Karpas-422 (cell line): ENCODE measurements around the gene HRH1. TPM values are rescaled to one million over a fixed set of nuclear protein-coding genes. Genes with fewer than 3 reads are reported as not detected.

ENCODE experiments used
- DNase-seq: peaks from one replicate; pipeline ENCODE4 v3.0.0-alpha.2; 2015
- H2AFZ ChIP-seq: fragments of 200-600 bp; sonication (generic); 2 replicates; pipeline ENCODE4 v1.6.1; 2014; ENCODE audit warnings: antibody characterized with exemption, low read length, mixed read lengths
- H3K27ac ChIP-seq: fragments of 200-600 bp; sonication (generic); 2 replicates; pipeline ENCODE4 v1.5.1; 2014; ENCODE audit warnings: mild to moderate bottlenecking, low read length, moderate library complexity
- H3K27me3 ChIP-seq: fragments of 200-600 bp; sonication (generic); 2 replicates; pipeline ENCODE4 v1.6.1; 2014; ENCODE audit warnings: low read length, mixed read lengths
- H3K36me3 ChIP-seq: fragments of 200-600 bp; sonication (generic); 2 replicates; pipeline ENCODE4 v1.6.1; 2014; ENCODE audit warnings: low read length, mixed read lengths; ENCODE audit not compliant: insufficient read depth
- H3K4me1 ChIP-seq: fragments of 200-600 bp; sonication (generic); 2 replicates; pipeline ENCODE4 v1.6.1; 2014; ENCODE audit warnings: mild to moderate bottlenecking, low read length, mixed read lengths
- H3K4me2 ChIP-seq: fragments of 200-600 bp; sonication (generic); 2 replicates; pipeline ENCODE4 v1.6.1; 2014; ENCODE audit warnings: low read length, low read depth, mild to moderate bottlenecking; ENCODE audit not compliant: poor library complexity, severe bottlenecking
- H3K4me3 ChIP-seq: fragments of 200-600 bp; sonication (generic); 2 replicates; pipeline ENCODE4 v1.5.1; 2014; ENCODE audit warnings: mild to moderate bottlenecking, antibody characterized with exemption, low read length, mixed read lengths
- H3K79me2 ChIP-seq: fragments of 200-600 bp; sonication (generic); 2 replicates; pipeline ENCODE4 v1.6.1; 2014; ENCODE audit warnings: mild to moderate bottlenecking, low read length, mixed read lengths
- H3K9ac ChIP-seq: fragments of 200-600 bp; sonication (generic); 2 replicates; pipeline ENCODE4 v1.6.0; 2014; ENCODE audit warnings: low read length
- H3K9me2 ChIP-seq: fragments of 200-600 bp; sonication (generic), shearing (Covaris generic); replicated peaks from 2 replicates; pipeline ENCODE4 v1.6.0; 2014; ENCODE audit warnings: mild to moderate bottlenecking, low read length, moderate library complexity; ENCODE audit not compliant: insufficient read depth
- H3K9me3 ChIP-seq: fragments of 300-700, 200-600 bp; sonication (generic); 2 replicates; pipeline ENCODE4 v1.6.1; 2014; ENCODE audit warnings: low read length, mixed read lengths
- H4K20me1 ChIP-seq: fragments of 200-600 bp; sonication (generic); 2 replicates; pipeline ENCODE4 v1.6.1; 2014; ENCODE audit warnings: mild to moderate bottlenecking, antibody characterized with exemption, low read length, low read depth; ENCODE audit not compliant: insufficient read depth
- total RNA-seq: library from RNA; depleted of rRNA; stranded (reverse); fragments of >200 nt; shearing (Covaris generic); gene quantifications from 2 replicates; pipeline ENCODE4 v1.2.3, GENCODE V29; 2014; ENCODE audit warnings: low replicate concordance

Gene HRH1
- total RNA-seq, 1 experiment from 2014 or later = 9.6 TPM

GRCh38 chr3:11290743-11291680 is 136.7 kb downstream of the HRH1 start:
- H3K79me2 ChIP-seq = peaks cover 69% of the 10 kb centered on the region

GRCh38 chr3:11291808-11292207 is 137.5 kb downstream of the HRH1 start:
- H3K27ac ChIP-seq = no peak overlapping the region
- H3K9me2 ChIP-seq = no peaks in the 10 kb centered on the region
- no peak overlapping the region for H3K9ac ChIP-seq
- DNase-seq = no peak
- H3K9me3 ChIP-seq = no peaks in the 10 kb centered on the region
- peaks cover 43% of the 10 kb centered on the region for H3K4me1 ChIP-seq
- no peaks in the 10 kb centered on the region for H4K20me1 ChIP-seq
- no peak overlapping the region for H3K4me3 ChIP-seq
- no peaks in the 10 kb centered on the region for H3K27me3 ChIP-seq
- peaks cover 73% of the 10 kb centered on the region for H3K79me2 ChIP-seq
- no peaks in the 10 kb centered on the region for H3K36me3 ChIP-seq
- no peak overlapping the region for H2AFZ ChIP-seq
- H3K4me2 ChIP-seq = no peak overlapping the region

More at GRCh38 chr3:11290743-11291680, 136.7 kb downstream of the HRH1 start:
- Histone ChIP-seq H3K27ac (no peak overlapping the region), H4K20me1 (no peaks in the 10 kb centered on the region), H2AFZ (no peak overlapping the region), H3K36me3 (no peaks in the 10 kb centered on the region), H3K9me2 (no peaks in the 10 kb centered on the region), H3K27me3 (no peaks in the 10 kb centered on the region), H3K9me3 (no peaks in the 10 kb centered on the region), H3K4me2 (no peak overlapping the region), H3K4me1 (peaks cover 43% of the 10 kb centered on the region), H3K9ac (no peak overlapping the region), H3K4me3 (no peak overlapping the region)
- DNase-seq = no peak

- DNase-seq = no peak
- no peak overlapping the region for H3K27ac ChIP-seq
- H2AFZ ChIP-seq = no peak overlapping the region
- no peaks in the 10 kb centered on the region for H3K4me1 ChIP-seq
- H3K9ac ChIP-seq = no peak overlapping the region
- H3K4me2 ChIP-seq = no peak overlapping the region
- no peaks in the 10 kb centered on the region for H3K9me3 ChIP-seq
- peaks cover 7% of the 10 kb centered on the region; the same call in 1 of the 2 replicates for H3K36me3 ChIP-seq
- no peak overlapping the region for H3K4me3 ChIP-seq
- peaks cover 34% of the 10 kb centered on the region for H3K79me2 ChIP-seq
- H3K27me3 ChIP-seq = no peaks in the 10 kb centered on the region
- no peaks in the 10 kb centered on the region for H3K9me2 ChIP-seq
- no peaks in the 10 kb centered on the region for H4K20me1 ChIP-seq
Observed at GRCh38 chr3:11297126-11297525, 142.8 kb downstream of the HRH1 start.

GRCh38 chr3:11300970-11301369 is 146.7 kb downstream of the HRH1 start:
- DNase-seq = no peak
- H3K9ac ChIP-seq = no peak overlapping the region
- peaks cover 13% of the 10 kb centered on the region for H3K36me3 ChIP-seq
- H3K27ac ChIP-seq = no peak overlapping the region
- no peak overlapping the region for H2AFZ ChIP-seq
- peaks cover 7% of the 10 kb centered on the region for H3K4me1 ChIP-seq
- H3K9me2 ChIP-seq = no peaks in the 10 kb centered on the region
- no peaks in the 10 kb centered on the region for H3K9me3 ChIP-seq
- H3K27me3 ChIP-seq = no peaks in the 10 kb centered on the region
- no peak overlapping the region for H3K4me3 ChIP-seq
- no peaks in the 10 kb centered on the region for H4K20me1 ChIP-seq
- H3K4me2 ChIP-seq = no peak overlapping the region
- H3K79me2 ChIP-seq = peaks cover 17% of the 10 kb centered on the region

GRCh38 chr3:11302444-11302843 is 148.2 kb downstream of the HRH1 start:
- H3K4me3 ChIP-seq = no peak overlapping the region
- peaks cover 7% of the 10 kb centered on the region for H3K4me1 ChIP-seq
- H3K9me2 ChIP-seq = no peaks in the 10 kb centered on the region
- H3K36me3 ChIP-seq = peaks cover 16% of the 10 kb centered on the region
- peaks cover 3% of the 10 kb centered on the region for H3K79me2 ChIP-seq
- H3K9ac ChIP-seq = no peak overlapping the region
- H3K9me3 ChIP-seq = no peaks in the 10 kb centered on the region
- H2AFZ ChIP-seq = no peak overlapping the region
- no peaks in the 10 kb centered on the region for H3K27me3 ChIP-seq
- H3K4me2 ChIP-seq = no peak overlapping the region
- DNase-seq = no peak
- H3K27ac ChIP-seq = no peak overlapping the region
- H4K20me1 ChIP-seq = no peaks in the 10 kb centered on the region

- peaks cover 23% of the 10 kb centered on the region for H3K36me3 ChIP-seq
- no peaks in the 10 kb centered on the region for H3K79me2 ChIP-seq
- peaks cover 7% of the 10 kb centered on the region for H3K4me1 ChIP-seq
Observed at GRCh38 chr3:11304175-11304574, 149.9 kb downstream of the HRH1 start.

GRCh38 chr3:11305509-11305908 is 151.2 kb downstream of the HRH1 start:
- no peak overlapping the region for H3K4me3 ChIP-seq
- H3K36me3 ChIP-seq = peaks cover 19% of the 10 kb centered on the region
- no peaks in the 10 kb centered on the region for H3K9me3 ChIP-seq
- no peak overlapping the region for H3K27ac ChIP-seq
- no peaks in the 10 kb centered on the region for H4K20me1 ChIP-seq
- DNase-seq = no peak
- H2AFZ ChIP-seq = no peak overlapping the region
- no peak overlapping the region for H3K4me2 ChIP-seq
- peaks cover 7% of the 10 kb centered on the region for H3K4me1 ChIP-seq
- no peaks in the 10 kb centered on the region for H3K9me2 ChIP-seq
- no peaks in the 10 kb centered on the region for H3K27me3 ChIP-seq
- H3K79me2 ChIP-seq = no peaks in the 10 kb centered on the region
- H3K9ac ChIP-seq = no peak overlapping the region

More at GRCh38 chr3:11304175-11304574, 149.9 kb downstream of the HRH1 start:
- Histone ChIP-seq H3K4me3 (no peak overlapping the region), H3K9me3 (no peaks in the 10 kb centered on the region), H3K27me3 (no peaks in the 10 kb centered on the region), H3K4me2 (no peak overlapping the region), H3K9me2 (no peaks in the 10 kb centered on the region), H3K9ac (no peak overlapping the region), H4K20me1 (no peaks in the 10 kb centered on the region), H3K27ac (no peak overlapping the region), H2AFZ (no peak overlapping the region)
- no peak for DNase-seq

GRCh38 chr3:11306817-11307589 is 152.7 kb downstream of the HRH1 start:
- no peak overlapping the region for H3K4me3 ChIP-seq
- peaks cover 16% of the 10 kb centered on the region for H3K36me3 ChIP-seq
- H3K79me2 ChIP-seq = no peaks in the 10 kb centered on the region
- H3K27ac ChIP-seq = no peak overlapping the region
- no peaks in the 10 kb centered on the region for H3K9me3 ChIP-seq
- peaks cover 7% of the 10 kb centered on the region for H3K4me1 ChIP-seq
- no peaks in the 10 kb centered on the region for H3K9me2 ChIP-seq
- no peak overlapping the region for H3K4me2 ChIP-seq
- H3K27me3 ChIP-seq = no peaks in the 10 kb centered on the region
- DNase-seq = no peak
- no peak overlapping the region for H3K9ac ChIP-seq
- no peak overlapping the region for H2AFZ ChIP-seq
- no peaks in the 10 kb centered on the region for H4K20me1 ChIP-seq
